DMS53 treated with DMSO at 0.1 percent for 48 hours (cell line): ENCODE data around the gene HAPLN3.

Experiments used
- DNase-seq: peaks from one replicate; lab custom pipeline; 2025; ENCODE audit not compliant: unreplicated experiment; lab: John Stamatoyannopoulos, UW

The HAPLN3 gene

DNA sequence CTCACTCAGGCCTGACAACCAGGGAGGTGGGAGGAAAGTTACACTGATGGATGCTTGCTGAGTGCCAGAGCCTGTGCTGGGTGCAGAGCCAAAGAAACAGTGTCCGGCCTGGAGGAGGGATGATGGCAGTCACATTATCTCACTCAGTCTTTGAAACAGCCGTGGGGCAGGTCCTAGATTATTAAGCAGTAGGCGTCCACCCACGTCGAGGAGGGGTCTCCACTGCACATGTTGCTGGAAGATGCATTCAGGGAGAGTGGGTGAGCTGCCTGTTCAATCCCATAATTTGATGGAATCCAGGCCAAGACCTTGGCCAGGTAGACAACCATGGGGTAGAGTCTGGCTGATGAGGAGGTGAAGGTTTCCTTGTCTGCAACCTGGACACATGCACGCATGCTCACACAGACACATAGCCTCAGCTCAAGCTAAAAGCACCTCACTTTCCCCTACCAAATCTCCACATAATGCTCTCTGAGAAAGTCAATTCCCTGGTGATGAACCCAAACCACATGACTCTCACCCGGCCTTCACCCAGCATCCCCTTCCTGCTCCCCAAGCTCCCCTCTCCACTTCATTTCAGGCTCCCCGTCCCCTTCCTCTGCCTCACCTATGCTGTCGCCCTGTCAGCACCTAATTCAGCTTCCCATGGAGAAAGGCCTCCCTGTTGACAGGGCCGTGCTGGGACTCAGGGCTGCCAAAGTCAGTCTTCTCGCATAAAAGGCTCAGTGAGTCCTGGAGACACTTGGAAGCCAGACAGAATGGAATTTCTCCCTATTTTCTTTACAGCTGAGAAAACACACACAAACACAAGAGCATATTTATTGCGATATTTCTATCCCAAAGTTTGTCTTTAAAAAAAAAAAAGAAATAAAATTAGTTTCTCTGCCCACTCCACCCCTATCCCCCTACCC lies 62.3 kb downstream of the HAPLN3 start:
- DNase-seq: no peak

DNA sequence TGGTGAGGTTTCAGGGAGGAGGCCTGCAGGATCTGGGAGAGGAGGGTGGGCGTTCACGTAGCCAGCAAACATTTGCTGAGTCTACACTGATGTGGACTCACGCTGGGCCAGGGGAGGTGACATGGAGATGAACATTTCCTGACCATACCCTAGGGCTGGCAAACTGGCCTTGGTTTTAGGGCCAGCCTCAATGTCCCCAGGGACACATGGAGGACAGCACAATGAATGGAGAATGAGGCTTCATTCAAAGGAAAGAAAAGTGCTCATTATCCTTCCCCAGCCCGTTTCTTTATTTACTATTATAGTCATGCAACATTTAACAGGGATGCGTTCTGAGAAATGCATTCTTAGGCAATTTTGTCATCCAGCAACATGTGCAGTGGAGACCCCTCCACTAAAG lies 65.3 kb downstream of the HAPLN3 start:
- DNase-seq: no peak

DNA sequence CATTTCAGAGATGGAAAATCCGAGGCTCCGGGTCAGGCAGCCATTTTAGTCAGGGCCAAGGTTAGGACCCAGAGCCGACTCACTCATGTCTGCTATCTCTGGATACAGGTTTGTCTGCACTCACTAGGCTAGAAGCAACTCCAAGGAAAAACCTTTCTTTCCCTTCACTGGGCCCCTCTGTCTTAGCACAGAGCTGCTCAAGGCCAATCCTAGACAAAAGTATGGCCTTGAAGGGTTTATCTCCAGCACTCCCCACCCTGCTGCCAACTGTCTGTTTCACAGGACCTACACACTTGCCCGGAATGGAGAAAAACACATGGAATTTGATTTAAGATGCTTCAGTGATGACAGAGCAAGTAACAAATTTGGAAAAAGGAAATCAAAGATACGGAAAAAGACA lies 66.6 kb downstream of the HAPLN3 start:
- DNase-seq: no peak
